ENCODE data around the gene APEH. TPM values are rescaled to one million over a fixed set of nuclear protein-coding genes. Genes with fewer than 3 reads are reported as not detected.

APEH gene
- total and polyA plus RNA-seq, 2 donors (not counting 1 experiment from before 2014, with no cell fraction given), result 79.4 to 96.2 TPM

GRCh38 chr3:49670940-49671290, 3.2 kb upstream of the APEH start:
- Histone ChIP-seq H3K27me3 (replicated peaks in 1 of 4; ENCODE audit: control extremely low read depth in 1 of 4, control insufficient read depth in 3 of 4, insufficient read depth in 4 of 4, low read length in 3 of 4) (no peaks in the 10 kb centered on the region), H3K4me3 (ENCODE audit: control extremely low read depth in 1 of 5, extremely low read depth in 1 of 5, insufficient read depth in 1 of 5, low read depth in 2 of 5, low read length in 4 of 5) (no peak overlapping the region), H3K36me3 (replicated peaks in 1 of 2; ENCODE audit: control extremely low read depth in 1 of 2, control insufficient read depth in 1 of 2, extremely low read depth in 1 of 2, insufficient read depth in 2 of 2, low read length in 1 of 2) (peaks cover 0 to 3% of the 10 kb centered on the region in 2 experiments), H3K79me2 (ENCODE audit: control insufficient read depth, insufficient read depth, low read length) (peaks cover 15% of the 10 kb centered on the region), H3K9ac (ENCODE audit: low read length) (no peak overlapping the region), H3K4me1 (ENCODE audit: control insufficient read depth in 2 of 2, insufficient read depth in 2 of 2, low read length in 2 of 2) (peaks cover 13 to 18% of the 10 kb centered on the region in 2 donors), H4K20me1 (ENCODE audit: control insufficient read depth, insufficient read depth, low read length, poor library complexity, severe bottlenecking) (no peaks in the 10 kb centered on the region), H2AFZ (ENCODE audit: insufficient read depth, low read depth, low read length, poor library complexity, severe bottlenecking) (no peak overlapping the region), H3K4me2 (replicated peaks; ENCODE audit: low read depth, low read length, poor library complexity, severe bottlenecking) (no peak overlapping the region), H3K9me3 (ENCODE audit: control extremely low read depth in 1 of 3, control insufficient read depth in 2 of 3, insufficient read depth in 1 of 3, low read length in 2 of 3) (peaks cover 0 to 5% (median 0%) of the 10 kb centered on the region in 3 donors), H3K27ac (ENCODE audit: low read length in 2 of 2) (no peak overlapping the region)
- H3K4me3 Mint-ChIP-seq, result no peak overlapping the region
- WGBS (ENCODE audit: insufficient coverage), result 90% methylated on average over 2 of the region's 6 CpGs
- ATAC-seq (ENCODE audit: low read depth) (no peak), DNase-seq (no peak)
- TF ChIP-seq CTCF (IDR thresholded peaks at IDR 0.05) (no peak), EZH2 (IDR thresholded peaks at IDR 0.05; ENCODE audit: borderline replicate concordance, insufficient read depth, low read depth, low read length, poor library complexity, severe bottlenecking) (no peak)
- ChIA-PET POLR2A (no interaction called here), CTCF (interaction anchor here (1.1 to 5.0 kb wide), 5 partner anchors 27 to 331 kb away, joined by 3 to 161 read pairs (median 4); partner anchors contain the start of gene USP4)
- H3K27me3 Mint-ChIP-seq, result peaks cover 3% of the 10 kb centered on the region
- intact Hi-C loops (cut with micrococcal nuclease), result loop anchor here (5.0 kb wide), 3 partner anchors 259 to 566 kb away; partner anchors contain the start of genes GNAI2, RHOA, TCTA and USP19
- no peaks in the 10 kb centered on the region for H3K9me3 Mint-ChIP-seq (ENCODE audit: insufficient read depth)
- peaks cover 27% of the 10 kb centered on the region for H3K4me1 Mint-ChIP-seq
- peak overlapping the region; percentile 26 for H3K27ac Mint-ChIP-seq

Data from B cell (primary cell).